HepG2 (cell line): Measurements from ENCODE around the gene ZNF846. TPM values are rescaled to one million over a fixed set of nuclear protein-coding genes. Genes with fewer than 3 reads are reported as not detected.

ENCODE experiments used
- ARID2 ChIP-seq: sonication (generic); formaldehyde crosslinking; IDR thresholded peaks from 2 replicates; pipeline ENCODE4 v1.8.1; 2022; ENCODE audit warnings: mild to moderate bottlenecking, missing genetic modification reagents, borderline replicate concordance
- CSRNP2 ChIP-seq: sonication (generic); formaldehyde crosslinking; conservative IDR thresholded peaks from 2 replicates; pipeline ENCODE4 v1.8.0; 2022; ENCODE audit warnings: low read depth, missing genetic modification reagents
- GABPB1 ChIP-seq: IDR thresholded peaks from 2 replicates; pipeline ENCODE4 v1.6.1; 2016; ENCODE audit warnings: mild to moderate bottlenecking, missing genetic modification reagents, moderate library complexity, missing compliant biosample characterization
- MLX ChIP-seq: IDR thresholded peaks from 2 replicates; pipeline ENCODE4 v1.6.1; 2016
- MYNN ChIP-seq: sonication (generic); formaldehyde crosslinking; IDR thresholded peaks from 2 replicates; pipeline ENCODE4 v1.4.0; 2020; ENCODE audit warnings: mild to moderate bottlenecking, low read depth, missing genetic modification reagents
- NCOA2 ChIP-seq: sonication (generic); formaldehyde crosslinking; IDR thresholded peaks from 2 replicates; pipeline ENCODE4 v1.8.0; 2022; ENCODE audit warnings: inconsistent platforms
- PAX8 ChIP-seq: sonication (generic); formaldehyde crosslinking; IDR thresholded peaks from 2 replicates; pipeline ENCODE4 v1.8.0; 2022; ENCODE audit warnings: mild to moderate bottlenecking, missing genetic modification reagents, borderline replicate concordance
- SNAPC2 ChIP-seq: sonication (generic); formaldehyde crosslinking; IDR thresholded peaks from 2 replicates; pipeline ENCODE4 v1.8.1; 2022; ENCODE audit warnings: mild to moderate bottlenecking, missing genetic modification reagents
- THAP7 ChIP-seq: sonication (generic); formaldehyde crosslinking; IDR thresholded peaks from 2 replicates; pipeline ENCODE4 v1.8.1; 2023; ENCODE audit warnings: mild to moderate bottlenecking, missing genetic modification reagents
- ZNF101 ChIP-seq: sonication (generic); formaldehyde crosslinking; IDR thresholded peaks from 2 replicates; pipeline ENCODE4 v1.4.0; 2020; ENCODE audit warnings: mild to moderate bottlenecking, low read depth, missing genetic modification reagents, borderline replicate concordance
- ZNF205 ChIP-seq: IDR thresholded peaks from 2 replicates; pipeline ENCODE4 v1.6.1; 2018; ENCODE audit warnings: missing biosample characterization, missing genetic modification reagents
- ZNF264 ChIP-seq: sonication (generic); formaldehyde crosslinking; IDR thresholded peaks from 2 replicates; pipeline ENCODE4 v1.4.0; 2020; ENCODE audit warnings: missing genetic modification reagents
- ZNF547 ChIP-seq: sonication (generic); formaldehyde crosslinking; IDR thresholded peaks from 2 replicates; pipeline ENCODE4 v1.5.1; 2020; ENCODE audit warnings: mild to moderate bottlenecking, missing genetic modification reagents
- ZNF652 ChIP-seq: IDR thresholded peaks from 2 replicates; pipeline ENCODE4 v1.6.1; 2016; ENCODE audit warnings: low read depth, borderline replicate concordance
- polyA plus RNA-seq, 8 experiments: library from polyadenylated mRNA; depleted of rRNA in 3 of 8; stranded (reverse) in 7 of 8; unstranded in 1 of 8; fragments of >200 nt; fragmentation: Illumina TruSeq in 4 of 8; extraction: Trizol in 4 of 8; gene quantifications; 2 replicates each; pipeline versions ENCODE4 v1.2.1 to v1.2.3, GENCODE V29; 2011 to 2016; ENCODE audit warnings: low read depth in 4 of 8, missing spikeins in 1 of 8, mixed read lengths in 1 of 8; ENCODE audit not compliant: insufficient read depth in 1 of 8
- total RNA-seq, 5 experiments: library from RNA; depleted of rRNA; stranded (reverse); fragments of >200 nt; fragmentation: Illumina TruSeq; extraction: Trizol; gene quantifications; 2 replicates each; pipeline ENCODE4 v1.2.3, GENCODE V29; 2016; ENCODE audit warnings: low read depth in 1 of 5
- TF ChIP-seq, protein P1 (sequence below): sonication (generic); formaldehyde crosslinking; IDR thresholded peaks from 2 replicates; pipeline ENCODE4 v1.5.1; 2020; ENCODE audit warnings: mild to moderate bottlenecking, missing genetic modification reagents, moderate library complexity
- TF ChIP-seq, protein P2 (sequence below): sonication (generic); formaldehyde crosslinking; IDR thresholded peaks from 2 replicates; pipeline ENCODE4 v1.5.0; 2020; ENCODE audit warnings: mild to moderate bottlenecking, missing genetic modification reagents, borderline replicate concordance
- TF ChIP-seq, protein P3 (sequence below): sonication (generic); formaldehyde crosslinking; IDR thresholded peaks from 2 replicates; pipeline ENCODE4 v1.5.0; 2020; ENCODE audit warnings: mild to moderate bottlenecking, missing genetic modification reagents, borderline replicate concordance

Gene ZNF846
- total and polyA plus RNA-seq, 2 of the 13 experiments (the other 11 are each of a cell fraction or from before 2014, with no cell fraction given): 4.8 to 5.4 TPM

- TF ChIP-seq ARID2 (CRISPR knock-in tag) (no peak), SNAPC2 (CRISPR knock-in tag) (0 out of 2 replicates have a peak, but pooled peaks have one; percentile 73), ZNF652 (CRISPR knock-in tag) (no peak), ZNF547 (CRISPR knock-in tag) (0 out of 2 replicates have a peak, but pooled peaks have one; percentile 23), MLX (CRISPR knock-in tag) (peak; percentile 43; the same call in 1 of the 2 replicates), GABPB1 (peak; percentile 100), CSRNP2 (no peak), PAX8 (CRISPR knock-in tag) (no peak), ZNF264 (0 out of 2 replicates have a peak, but pooled peaks have one; percentile 61), ZNF101 (CRISPR knock-in tag) (no peak), THAP7 (peak; percentile 74; the same call in 1 of the 2 replicates), MYNN (CRISPR knock-in tag) (peak; percentile 70; the same call in 1 of the 2 replicates), NCOA2 (CRISPR knock-in tag) (peak; percentile 51), ZNF205 (CRISPR knock-in tag) (peak; percentile 90)
- TF ChIP-seq, protein P1, sequence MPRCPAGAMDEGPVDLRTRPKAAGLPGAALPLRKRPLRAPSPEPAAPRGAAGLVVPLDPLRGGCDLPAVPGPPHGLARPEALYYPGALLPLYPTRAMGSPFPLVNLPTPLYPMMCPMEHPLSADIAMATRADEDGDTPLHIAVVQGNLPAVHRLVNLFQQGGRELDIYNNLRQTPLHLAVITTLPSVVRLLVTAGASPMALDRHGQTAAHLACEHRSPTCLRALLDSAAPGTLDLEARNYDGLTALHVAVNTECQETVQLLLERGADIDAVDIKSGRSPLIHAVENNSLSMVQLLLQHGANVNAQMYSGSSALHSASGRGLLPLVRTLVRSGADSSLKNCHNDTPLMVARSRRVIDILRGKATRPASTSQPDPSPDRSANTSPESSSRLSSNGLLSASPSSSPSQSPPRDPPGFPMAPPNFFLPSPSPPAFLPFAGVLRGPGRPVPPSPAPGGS (CRISPR knock-in tag): peak; percentile 38; the same call in 1 of the 2 replicates
- TF ChIP-seq, protein P2, sequence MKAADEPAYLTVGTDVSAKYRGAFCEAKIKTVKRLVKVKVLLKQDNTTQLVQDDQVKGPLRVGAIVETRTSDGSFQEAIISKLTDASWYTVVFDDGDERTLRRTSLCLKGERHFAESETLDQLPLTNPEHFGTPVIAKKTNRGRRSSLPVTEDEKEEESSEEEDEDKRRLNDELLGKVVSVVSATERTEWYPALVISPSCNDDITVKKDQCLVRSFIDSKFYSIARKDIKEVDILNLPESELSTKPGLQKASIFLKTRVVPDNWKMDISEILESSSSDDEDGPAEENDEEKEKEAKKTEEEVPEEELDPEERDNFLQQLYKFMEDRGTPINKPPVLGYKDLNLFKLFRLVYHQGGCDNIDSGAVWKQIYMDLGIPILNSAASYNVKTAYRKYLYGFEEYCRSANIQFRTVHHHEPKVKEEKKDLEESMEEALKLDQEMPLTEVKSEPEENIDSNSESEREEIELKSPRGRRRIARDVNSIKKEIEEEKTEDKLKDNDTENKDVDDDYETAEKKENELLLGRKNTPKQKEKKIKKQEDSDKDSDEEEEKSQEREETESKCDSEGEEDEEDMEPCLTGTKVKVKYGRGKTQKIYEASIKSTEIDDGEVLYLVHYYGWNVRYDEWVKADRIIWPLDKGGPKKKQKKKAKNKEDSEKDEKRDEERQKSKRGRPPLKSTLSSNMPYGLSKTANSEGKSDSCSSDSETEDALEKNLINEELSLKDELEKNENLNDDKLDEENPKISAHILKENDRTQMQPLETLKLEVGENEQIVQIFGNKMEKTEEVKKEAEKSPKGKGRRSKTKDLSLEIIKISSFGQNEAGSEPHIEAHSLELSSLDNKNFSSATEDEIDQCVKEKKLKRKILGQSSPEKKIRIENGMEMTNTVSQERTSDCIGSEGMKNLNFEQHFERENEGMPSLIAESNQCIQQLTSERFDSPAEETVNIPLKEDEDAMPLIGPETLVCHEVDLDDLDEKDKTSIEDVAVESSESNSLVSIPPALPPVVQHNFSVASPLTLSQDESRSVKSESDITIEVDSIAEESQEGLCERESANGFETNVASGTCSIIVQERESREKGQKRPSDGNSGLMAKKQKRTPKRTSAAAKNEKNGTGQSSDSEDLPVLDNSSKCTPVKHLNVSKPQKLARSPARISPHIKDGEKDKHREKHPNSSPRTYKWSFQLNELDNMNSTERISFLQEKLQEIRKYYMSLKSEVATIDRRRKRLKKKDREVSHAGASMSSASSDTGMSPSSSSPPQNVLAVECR: peak; percentile 91; the same call in 1 of the 2 replicates
- TF ChIP-seq, protein P3, sequence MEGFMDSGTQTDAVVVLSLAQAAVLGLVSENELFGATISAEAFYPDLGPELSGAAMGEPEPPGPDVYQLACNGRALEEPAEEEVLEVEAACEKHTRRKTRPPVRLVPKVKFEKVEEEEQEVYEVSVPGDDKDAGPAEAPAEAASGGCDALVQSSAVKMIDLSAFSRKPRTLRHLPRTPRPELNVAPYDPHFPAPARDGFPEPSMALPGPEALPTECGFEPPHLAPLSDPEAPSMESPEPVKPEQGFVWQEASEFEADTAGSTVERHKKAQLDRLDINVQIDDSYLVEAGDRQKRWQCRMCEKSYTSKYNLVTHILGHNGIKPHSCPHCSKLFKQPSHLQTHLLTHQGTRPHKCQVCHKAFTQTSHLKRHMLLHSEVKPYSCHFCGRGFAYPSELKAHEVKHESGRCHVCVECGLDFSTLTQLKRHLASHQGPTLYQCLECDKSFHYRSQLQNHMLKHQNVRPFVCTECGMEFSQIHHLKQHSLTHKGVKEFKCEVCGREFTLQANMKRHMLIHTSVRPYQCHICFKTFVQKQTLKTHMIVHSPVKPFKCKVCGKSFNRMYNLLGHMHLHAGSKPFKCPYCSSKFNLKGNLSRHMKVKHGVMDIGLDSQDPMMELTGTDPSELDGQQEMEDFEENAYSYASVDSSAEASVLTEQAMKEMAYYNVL (CRISPR knock-in tag): peak; percentile 88
Measured at GRCh38 chr19:9768175-9769112, at the start of gene ZNF846 (continued).
